ENCODE results near the gene PEX11A.

PEX11A gene

GRCh38 chr15:89656116-89656815 is 34.3 kb downstream of the PEX11A start:
- peaks cover 27% of the 10 kb centered on the region for H3K27me3 Mint-ChIP-seq
- H3K9me3 Mint-ChIP-seq, result no peaks in the 10 kb centered on the region
- no peak overlapping the region for H3K4me3 Mint-ChIP-seq
- peaks cover 6% of the 10 kb centered on the region for H3K4me1 Mint-ChIP-seq
- ATAC-seq (ENCODE audit: low read depth) (no peak), DNase-seq (ENCODE audit: low spot score in 2 of 2) (no peak)
- H3K36me3 Mint-ChIP-seq, result no peaks in the 10 kb centered on the region
- H3K27ac Mint-ChIP-seq, result no peak overlapping the region

GRCh38 chr15:89654847-89655805 is 35.4 kb downstream of the PEX11A start, which contains the start of gene KIF7:
Gene KIF7 (minus strand): TSS chr15:89655467. CDS start chr15:89652930, 2,537 bp downstream.
- Mint-ChIP-seq H3K9me3 (no peaks in the 10 kb centered on the region), H3K27me3 (peaks cover 24% of the 10 kb centered on the region), H3K36me3 (no peaks in the 10 kb centered on the region), H3K4me3 (peak within 1 kb of the TSS; percentile 66), H3K4me1 (peaks cover 6% of the 10 kb centered on the region), H3K27ac (no peak within 1 kb of the TSS)
- DNase-seq (ENCODE audit: low spot score in 2 of 2), result no peak
- ATAC-seq (ENCODE audit: low read depth), result peak; percentile 35

DNA sequence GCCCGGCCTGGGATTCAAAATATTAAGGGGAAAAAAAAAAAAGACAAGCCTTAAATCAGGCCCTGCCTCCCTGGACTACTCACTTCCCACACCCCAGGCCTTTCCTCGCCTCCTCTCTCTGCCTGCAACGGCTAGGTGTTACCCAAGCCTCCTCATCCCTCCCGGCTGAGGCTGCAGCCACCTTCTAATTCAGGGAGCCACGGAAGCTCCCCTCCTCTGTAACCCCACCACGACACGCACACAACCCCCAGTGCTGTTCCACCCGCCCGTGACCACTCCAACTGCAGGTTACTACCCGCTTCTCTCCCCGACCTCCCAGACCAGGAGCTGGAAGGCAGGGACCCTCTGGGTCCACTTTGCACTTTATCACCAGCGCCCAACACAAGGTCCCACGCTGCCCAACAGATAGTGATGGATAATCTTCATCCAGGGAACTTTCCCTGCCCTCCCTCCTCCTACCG is 36.2 kb downstream of the PEX11A start:
- peaks cover 6% of the 10 kb centered on the region for H3K4me1 Mint-ChIP-seq
- H3K4me3 Mint-ChIP-seq, result peak overlapping the region; percentile 18
- DNase-seq (ENCODE audit: low spot score in 2 of 2) (no peak), ATAC-seq (ENCODE audit: low read depth) (no peak)
- peaks cover 24% of the 10 kb centered on the region for H3K27me3 Mint-ChIP-seq
- no peak overlapping the region for H3K27ac Mint-ChIP-seq
- H3K9me3 Mint-ChIP-seq, result no peaks in the 10 kb centered on the region
- H3K36me3 Mint-ChIP-seq, result no peaks in the 10 kb centered on the region

GRCh38 chr15:89653578-89653977 is 37.0 kb downstream of the PEX11A start:
- H3K36me3 Mint-ChIP-seq, result no peaks in the 10 kb centered on the region
- H3K27ac Mint-ChIP-seq, result no peak overlapping the region
- no peak for DNase-seq (ENCODE audit: low spot score in 2 of 2)
- no peak overlapping the region for H3K4me3 Mint-ChIP-seq
- H3K9me3 Mint-ChIP-seq, result no peaks in the 10 kb centered on the region
- no peak for ATAC-seq (ENCODE audit: low read depth)
- H3K27me3 Mint-ChIP-seq, result peaks cover 22% of the 10 kb centered on the region
- H3K4me1 Mint-ChIP-seq, result peaks cover 6% of the 10 kb centered on the region

DNA sequence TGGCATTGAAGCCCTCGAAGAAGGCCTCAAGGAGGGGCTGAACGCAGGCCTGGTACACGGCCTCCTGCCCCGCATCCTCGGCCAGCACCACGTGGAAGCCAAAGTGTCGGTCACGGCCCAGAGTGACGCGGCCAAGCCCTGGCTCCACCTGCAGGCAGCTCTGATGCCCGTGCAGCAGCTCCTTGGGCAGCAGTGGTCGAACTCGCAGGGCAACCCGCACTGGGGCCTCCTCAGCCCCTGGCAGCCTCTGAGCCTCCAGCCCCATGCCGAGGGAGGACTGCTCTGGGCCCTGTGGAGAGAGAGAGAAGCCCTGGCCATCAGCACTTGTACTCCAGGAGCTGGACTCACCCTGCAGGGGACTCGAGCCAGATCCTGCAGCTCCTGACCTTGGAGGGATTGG is 37.9 kb downstream of the PEX11A start:
- ATAC-seq (ENCODE audit: low read depth), result no peak
- H3K27me3 Mint-ChIP-seq, result peaks cover 22% of the 10 kb centered on the region

DNA sequence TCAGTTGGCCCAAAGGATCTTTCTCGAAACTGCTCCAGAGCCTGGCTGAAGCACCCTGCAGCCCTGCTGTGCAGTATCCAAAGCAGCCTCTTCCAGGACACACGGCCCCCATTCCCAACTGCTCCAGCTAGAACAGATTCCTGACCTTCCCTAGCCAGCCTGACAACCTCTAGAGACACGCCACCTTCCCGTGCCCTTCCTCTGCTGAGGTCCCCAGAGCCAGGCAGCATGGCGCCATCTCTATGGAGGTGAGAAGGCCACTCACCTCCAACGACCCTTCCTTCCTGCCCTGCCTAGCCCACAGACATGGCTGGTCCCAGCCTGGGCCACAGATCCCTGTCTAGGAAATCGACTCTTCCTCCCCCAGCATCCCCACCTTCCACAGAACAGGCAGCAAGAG is 38.4 kb downstream of the PEX11A start:
- DNase-seq (ENCODE audit: low spot score in 2 of 2) (no peak), ATAC-seq (ENCODE audit: low read depth) (no peak)
- no peaks in the 10 kb centered on the region for H3K9me3 Mint-ChIP-seq
- no peaks in the 10 kb centered on the region for H3K36me3 Mint-ChIP-seq
- H3K4me3 Mint-ChIP-seq, result no peak overlapping the region
- H3K27ac Mint-ChIP-seq, result no peak overlapping the region
- peaks cover 26% of the 10 kb centered on the region for H3K27me3 Mint-ChIP-seq
- peaks cover 10% of the 10 kb centered on the region for H3K4me1 Mint-ChIP-seq

More for the DNA sequence above, 37.9 kb downstream of the PEX11A start:
- Mint-ChIP-seq H3K4me1 (peaks cover 6% of the 10 kb centered on the region), H3K36me3 (no peaks in the 10 kb centered on the region), H3K4me3 (no peak overlapping the region), H3K9me3 (no peaks in the 10 kb centered on the region), H3K27ac (no peak overlapping the region)
- DNase-seq (ENCODE audit: low spot score in 2 of 2), result no peak

DNA sequence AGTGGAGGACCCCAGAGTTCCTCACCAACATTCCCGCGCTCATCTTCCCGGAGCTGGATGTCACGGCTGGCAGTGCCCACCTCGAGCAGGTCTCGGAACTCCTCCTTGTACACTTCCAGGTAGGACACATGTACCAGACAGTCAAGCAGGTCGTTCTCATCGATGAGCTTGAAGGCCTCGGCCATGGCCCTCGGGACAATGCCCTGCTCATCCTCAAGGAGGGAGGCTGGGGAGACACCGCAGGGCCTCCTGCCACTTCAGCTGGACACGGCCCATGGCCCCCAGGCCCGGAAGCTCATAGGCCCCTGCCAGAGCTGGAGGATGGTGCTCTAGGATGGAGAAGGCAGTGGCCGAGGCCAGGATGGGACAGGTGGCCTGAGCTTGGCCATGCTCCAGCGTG is 40.8 kb downstream of the PEX11A start:
- ATAC-seq (ENCODE audit: low read depth), result no peak
- H3K27ac Mint-ChIP-seq, result no peak overlapping the region

GRCh38 chr15:89649013-89649625 is 41.4 kb downstream of the PEX11A start:
- ATAC-seq (ENCODE audit: low read depth) (no peak), DNase-seq (ENCODE audit: low spot score in 2 of 2) (no peak)
- H3K4me1 Mint-ChIP-seq, result peaks cover 4% of the 10 kb centered on the region
- no peak overlapping the region for H3K4me3 Mint-ChIP-seq
- no peaks in the 10 kb centered on the region for H3K9me3 Mint-ChIP-seq
- H3K27me3 Mint-ChIP-seq, result peaks cover 18% of the 10 kb centered on the region
- no peaks in the 10 kb centered on the region for H3K36me3 Mint-ChIP-seq
- H3K27ac Mint-ChIP-seq, result no peak overlapping the region

More for the DNA sequence above, 40.8 kb downstream of the PEX11A start:
- Mint-ChIP-seq H3K9me3 (no peaks in the 10 kb centered on the region), H3K4me3 (no peak overlapping the region), H3K27me3 (peaks cover 23% of the 10 kb centered on the region), H3K36me3 (no peaks in the 10 kb centered on the region), H3K4me1 (peaks cover 9% of the 10 kb centered on the region)
- DNase-seq (ENCODE audit: low spot score in 2 of 2), result no peak

GRCh38 chr15:89648106-89649012 is 42.2 kb downstream of the PEX11A start:
- H3K27me3 Mint-ChIP-seq, result peaks cover 16% of the 10 kb centered on the region
- no peak for DNase-seq (ENCODE audit: low spot score in 2 of 2)
- no peak for ATAC-seq (ENCODE audit: low read depth)
- no peak overlapping the region for H3K27ac Mint-ChIP-seq
- H3K36me3 Mint-ChIP-seq, result no peaks in the 10 kb centered on the region
- no peak overlapping the region for H3K4me3 Mint-ChIP-seq
- peaks cover 4% of the 10 kb centered on the region for H3K4me1 Mint-ChIP-seq
- H3K9me3 Mint-ChIP-seq, result no peaks in the 10 kb centered on the region

GRCh38 chr15:89647191-89647851 is 43.2 kb downstream of the PEX11A start:
- ATAC-seq (ENCODE audit: low read depth) (peak; percentile 45), DNase-seq (ENCODE audit: low spot score in 2 of 2) (peak; percentile 37 to 57)
- Mint-ChIP-seq H3K36me3 (no peaks in the 10 kb centered on the region), H3K4me3 (no peak overlapping the region), H3K9me3 (no peaks in the 10 kb centered on the region), H3K4me1 (peaks cover 4% of the 10 kb centered on the region), H3K27me3 (peaks cover 10% of the 10 kb centered on the region), H3K27ac (no peak overlapping the region)

DNA sequence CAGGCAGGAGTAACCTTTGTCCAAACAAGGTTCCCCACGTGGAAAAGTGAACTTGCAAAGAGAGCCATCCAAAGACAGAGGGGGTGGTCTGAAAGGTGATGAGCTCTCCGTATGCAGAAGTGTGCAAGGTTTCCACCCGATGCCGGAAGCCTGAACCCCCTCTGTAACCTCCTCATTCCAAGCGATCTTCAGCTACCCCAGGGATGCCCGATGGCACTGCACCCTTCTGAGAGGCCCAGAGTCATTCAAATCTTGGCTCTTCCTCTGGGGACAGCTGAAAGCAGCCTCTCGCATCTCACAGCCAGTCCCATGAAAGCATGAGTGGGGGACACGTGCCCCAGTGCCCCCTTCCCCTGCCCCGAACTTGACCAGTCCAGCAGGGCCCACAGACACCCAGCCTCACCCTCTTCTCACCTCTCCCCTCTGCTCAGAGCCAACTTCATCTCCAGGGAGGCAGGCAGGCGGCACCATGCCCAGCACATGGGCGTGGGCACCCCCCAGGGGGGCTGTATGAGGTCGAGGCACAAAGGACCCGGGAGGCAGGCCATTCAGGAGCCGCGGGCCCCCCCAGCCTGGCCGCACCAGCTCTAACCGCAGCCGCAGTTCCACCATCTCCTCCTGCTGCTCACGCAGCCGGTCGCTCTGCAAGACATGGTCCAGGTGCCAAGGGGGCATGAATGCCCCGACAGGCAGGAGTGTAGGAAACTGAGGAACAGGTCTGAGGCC is 44.0 kb downstream of the PEX11A start:
- H3K27me3 Mint-ChIP-seq, result peaks cover 7% of the 10 kb centered on the region
- no peaks in the 10 kb centered on the region for H3K9me3 Mint-ChIP-seq
- H3K27ac Mint-ChIP-seq, result no peak overlapping the region
- no peak overlapping the region for H3K4me3 Mint-ChIP-seq
- H3K36me3 Mint-ChIP-seq, result no peaks in the 10 kb centered on the region
- ATAC-seq (ENCODE audit: low read depth) (no peak), DNase-seq (ENCODE audit: low spot score in 2 of 2) (no peak)
- peaks cover 4% of the 10 kb centered on the region for H3K4me1 Mint-ChIP-seq

DNA sequence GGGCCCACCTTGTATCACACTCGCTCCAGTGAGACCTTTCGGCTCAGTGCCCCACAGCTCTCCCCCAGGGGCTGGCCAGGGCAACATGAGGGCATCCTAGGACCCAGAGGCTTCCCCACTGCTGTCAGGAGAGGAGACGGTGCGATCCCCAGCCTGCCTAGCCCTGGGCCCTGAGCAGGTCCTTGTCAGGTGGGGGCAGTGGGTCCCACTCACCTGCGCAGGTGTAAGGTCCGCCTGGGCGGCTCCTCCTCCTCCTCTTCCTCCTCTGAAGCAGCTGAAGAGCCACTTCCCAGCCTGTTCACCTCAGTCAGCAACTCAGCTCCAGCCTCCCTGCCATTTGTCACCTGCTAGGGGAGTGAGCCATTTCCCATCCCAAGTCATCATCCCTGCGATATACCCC is 44.9 kb downstream of the PEX11A start:
- H3K36me3 Mint-ChIP-seq, result no peaks in the 10 kb centered on the region
- peaks cover 8% of the 10 kb centered on the region for H3K4me1 Mint-ChIP-seq
- ATAC-seq (ENCODE audit: low read depth) (no peak), DNase-seq (ENCODE audit: low spot score in 2 of 2) (no peak)
- no peaks in the 10 kb centered on the region for H3K9me3 Mint-ChIP-seq
- H3K27ac Mint-ChIP-seq, result no peak overlapping the region
- H3K4me3 Mint-ChIP-seq, result no peak overlapping the region
- peaks cover 9% of the 10 kb centered on the region for H3K27me3 Mint-ChIP-seq
